NCI-H1048 (cell line): Measurements from ENCODE around the gene UGGT1.
"Not testable (repeated sequence)": the region's sequence is repeated elsewhere in the genome, so short reads cannot be mapped to it uniquely, and the experiment has no call there.

Source experiments
- DNase-seq: peaks from one replicate; lab custom pipeline; 2025; lab: John Stamatoyannopoulos, UW

The UGGT1 gene

DNA sequence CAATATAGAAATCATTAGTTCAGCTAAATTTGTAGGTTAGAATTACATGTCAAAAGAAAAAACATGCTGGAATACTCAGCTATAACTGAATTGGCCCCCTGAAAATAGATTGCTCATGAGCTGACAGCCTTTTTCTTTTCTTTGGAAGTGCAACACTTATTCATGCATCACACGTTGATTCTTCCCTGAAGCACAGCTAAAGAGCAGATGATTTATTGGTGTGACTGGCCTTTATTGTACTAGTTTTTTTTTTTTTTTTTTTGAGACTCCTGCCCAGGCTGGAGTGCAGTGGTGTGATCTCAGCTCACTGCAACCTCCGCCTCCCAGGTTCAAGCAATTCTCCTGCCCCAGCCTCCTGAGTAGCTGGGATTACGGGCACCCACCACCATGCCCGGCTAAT lies 83.1 kb downstream of the UGGT1 start:
- DNase-seq: not testable (repeated sequence)

DNA sequence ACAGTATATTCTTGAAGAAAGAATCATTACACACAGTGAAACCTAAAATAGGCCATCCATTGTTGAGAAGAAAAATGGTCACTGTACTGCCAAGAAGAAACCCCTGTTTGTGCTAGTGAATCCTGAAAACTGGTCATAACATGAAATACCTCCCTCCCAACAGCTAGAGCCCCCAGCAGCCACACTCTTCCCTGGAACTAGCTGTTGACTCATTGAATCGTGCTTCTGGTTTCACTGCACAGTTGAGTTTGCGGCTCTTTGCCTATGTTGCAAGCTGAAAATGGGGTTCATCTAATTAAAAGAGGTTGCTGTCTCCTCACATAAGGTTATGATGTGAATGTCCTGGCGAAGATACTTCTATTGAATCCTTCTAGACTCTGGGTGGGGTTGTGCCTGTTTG lies 86.3 kb downstream of the UGGT1 start:
- no peak for DNase-seq

DNA sequence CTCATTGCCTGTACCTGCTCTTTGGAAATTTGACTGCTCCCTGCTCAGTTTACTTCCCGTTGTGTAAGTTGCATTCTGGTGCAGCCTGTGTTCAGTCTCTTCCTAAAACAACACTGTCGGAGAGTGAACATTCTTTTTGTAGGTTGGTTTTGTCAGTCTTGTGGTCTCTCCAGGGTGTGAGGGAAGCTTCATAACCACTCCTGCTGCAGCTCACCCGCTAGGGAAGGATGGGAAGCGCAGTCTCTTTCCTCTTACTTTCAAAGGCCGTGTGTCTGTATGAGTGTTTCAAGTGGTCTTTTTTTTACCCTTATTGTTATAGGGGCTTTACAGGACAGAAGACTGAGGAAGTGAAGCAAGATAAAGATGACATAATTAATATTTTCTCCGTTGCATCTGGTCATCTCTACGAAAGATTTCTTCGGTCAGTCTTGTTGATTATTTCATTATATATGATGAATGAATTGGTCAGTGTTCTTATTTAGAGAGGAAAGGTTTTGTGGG lies 87.2 kb downstream of the UGGT1 start:
- DNase-seq: no peak

DNA sequence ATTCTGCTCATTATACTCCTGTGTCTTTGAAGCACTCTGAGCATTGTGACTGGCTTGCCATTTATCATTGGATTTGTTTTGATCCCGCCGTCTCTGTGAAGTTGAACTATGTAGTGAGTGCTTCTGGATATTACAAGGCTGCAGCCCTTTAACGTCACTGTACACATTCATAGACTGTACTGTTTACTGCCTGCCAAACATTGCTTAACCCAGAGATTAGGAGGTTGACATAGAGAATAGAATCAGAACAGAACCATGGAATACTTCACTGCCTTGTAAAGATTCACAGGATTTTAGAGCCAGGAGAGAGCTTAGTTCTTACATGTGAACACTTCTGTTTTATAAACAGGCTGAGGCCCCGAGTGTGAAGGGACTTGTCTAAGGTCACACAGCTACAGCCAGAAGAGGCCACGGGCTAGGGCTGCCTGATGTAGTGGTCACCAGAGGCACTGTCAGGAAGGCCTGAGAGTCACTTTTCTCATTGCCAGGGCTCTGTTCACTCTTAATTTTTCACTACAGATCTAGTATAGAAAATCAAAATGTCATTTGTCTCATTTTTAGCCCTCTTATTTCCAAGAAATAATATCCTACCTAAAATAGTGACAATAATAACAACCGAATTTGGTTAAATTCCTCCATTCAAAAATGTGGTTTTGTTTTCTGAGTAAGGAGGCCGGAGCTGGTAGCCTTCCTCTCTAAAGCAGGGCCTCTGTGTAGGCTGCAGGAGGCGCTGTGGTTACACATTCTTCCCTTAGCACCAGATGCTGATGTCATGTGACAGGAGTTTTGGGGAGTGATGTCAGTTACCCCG lies 87.9 kb downstream of the UGGT1 start:
- DNase-seq: no peak

DNA sequence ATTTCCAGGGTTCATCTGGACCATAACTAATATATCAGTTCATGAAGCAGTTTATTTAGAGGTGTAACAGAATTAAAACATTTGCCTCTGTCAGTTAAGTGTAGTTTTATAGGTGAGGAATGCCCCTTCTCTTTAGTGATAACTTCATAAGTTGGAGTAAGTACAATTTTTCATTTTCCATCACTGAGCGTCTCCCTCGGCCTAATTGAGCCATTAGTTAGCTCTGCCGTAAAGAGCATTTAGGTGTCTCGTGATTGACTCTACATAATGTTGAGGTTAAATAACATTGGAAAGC lies 88.4 kb downstream of the UGGT1 start:
- no peak for DNase-seq

DNA sequence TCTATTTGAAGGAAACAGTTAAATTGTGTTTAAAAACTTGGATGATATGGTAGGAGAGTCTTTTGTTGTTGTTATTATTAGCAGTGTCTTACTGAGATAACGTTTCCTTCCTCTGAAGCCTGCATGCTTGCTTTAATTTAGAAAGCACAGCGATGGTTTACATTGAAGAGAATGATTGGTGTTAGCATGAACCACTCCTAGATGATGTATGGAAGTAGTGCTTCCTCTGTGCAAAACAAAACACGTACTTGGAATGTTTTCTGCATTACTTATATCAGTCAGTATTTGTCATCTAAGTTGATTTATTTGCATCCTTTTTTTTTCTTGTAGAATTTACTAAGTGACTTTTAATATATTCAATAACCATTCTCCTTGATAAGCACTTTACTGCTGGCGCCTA lies 89.0 kb downstream of the UGGT1 start:
- no peak for DNase-seq

DNA sequence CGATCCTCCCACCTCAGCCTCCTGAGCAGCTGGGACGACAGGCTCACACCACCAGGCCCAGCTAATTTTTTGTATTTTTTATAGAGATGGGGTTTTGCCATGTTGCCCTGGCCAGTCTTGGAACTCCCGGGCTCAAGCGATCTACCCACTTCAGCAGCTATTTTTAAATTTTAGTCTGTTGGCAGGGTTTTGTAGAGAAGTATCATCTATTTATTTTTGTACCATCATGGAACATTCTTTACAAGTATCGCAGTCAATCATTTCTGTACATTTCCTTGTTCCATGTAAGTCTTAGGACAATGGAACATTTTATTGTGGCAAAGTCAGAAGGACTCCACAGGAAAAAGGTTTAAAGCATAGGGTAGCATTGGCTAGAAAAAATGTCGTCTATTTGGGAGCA lies 94.6 kb downstream of the UGGT1 start:
- no peak for DNase-seq

DNA sequence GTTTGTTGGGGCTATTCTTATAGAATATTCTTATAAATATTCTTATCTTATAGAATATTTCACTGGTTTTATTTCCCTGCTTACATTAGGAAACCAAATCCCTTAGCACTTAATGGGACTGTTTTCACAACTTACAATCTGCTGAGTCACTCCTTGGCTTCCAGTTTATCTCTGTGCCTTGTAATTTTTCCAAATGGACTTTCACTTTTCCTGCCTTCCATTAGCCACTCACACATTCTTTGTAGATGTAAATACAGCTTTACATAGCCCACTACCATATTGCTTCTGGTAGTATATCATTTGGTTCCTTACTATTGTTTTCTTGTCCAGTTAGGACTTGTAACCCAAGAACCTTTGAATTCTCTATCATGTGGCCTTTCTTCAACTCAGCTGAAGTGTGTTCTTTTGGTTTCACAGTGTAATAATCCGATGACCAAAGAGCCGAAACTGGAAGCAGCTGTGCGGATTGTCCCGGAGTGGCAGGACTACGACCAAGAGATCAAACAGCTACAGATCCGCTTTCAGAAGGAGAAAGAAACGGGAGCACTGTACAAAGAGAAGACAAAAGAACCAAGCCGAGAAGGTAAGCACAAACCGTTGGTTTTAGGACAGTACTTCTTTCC lies 96.1 kb downstream of the UGGT1 start:
- DNase-seq: no peak

DNA sequence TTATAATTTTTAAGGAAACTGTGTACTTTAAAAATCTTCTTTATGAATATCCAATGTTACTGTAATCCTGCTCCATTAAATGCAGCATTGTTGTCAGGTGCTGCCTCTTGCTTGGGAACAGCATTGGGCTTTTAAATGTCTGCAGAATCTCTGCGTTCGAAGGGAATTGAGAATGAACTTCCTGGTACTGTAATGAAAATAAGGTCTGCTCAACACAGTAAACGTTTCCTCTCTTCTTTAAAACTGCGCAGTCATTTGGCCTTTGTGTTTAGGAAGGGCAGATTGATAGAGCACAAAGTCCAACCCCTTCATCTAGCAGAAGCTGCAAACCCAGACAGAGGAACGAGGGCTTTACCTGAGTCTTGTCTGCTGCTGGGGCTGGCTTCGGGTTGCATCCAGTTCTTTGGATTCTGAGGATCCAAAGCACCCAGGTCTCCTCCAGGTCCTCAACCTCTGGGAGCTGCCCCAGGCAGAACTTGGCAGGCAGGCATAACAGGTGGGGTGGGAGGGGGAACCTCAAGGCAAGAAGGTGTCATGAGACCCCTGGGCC lies 104.5 kb downstream of the UGGT1 start:
- DNase-seq: no peak

DNA sequence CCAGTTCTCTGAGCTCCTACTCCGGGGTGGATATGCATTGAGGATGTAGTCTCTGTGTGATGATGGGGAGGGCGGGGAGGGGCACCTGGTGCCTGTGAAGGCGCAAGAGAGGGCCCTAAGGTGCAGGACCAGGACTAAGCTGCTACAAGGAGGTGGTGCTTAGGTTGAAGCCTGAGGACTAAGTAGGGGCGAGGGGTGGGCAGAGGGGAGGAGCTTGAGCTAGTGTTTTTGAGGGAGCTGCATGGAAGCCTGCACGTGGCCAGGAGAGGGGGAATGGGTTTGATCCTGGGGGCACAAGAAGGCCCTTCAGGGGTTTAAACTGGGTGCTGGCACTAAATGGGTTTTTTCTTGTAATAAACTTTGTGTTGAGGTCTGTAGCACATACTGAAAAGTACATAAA lies 105.0 kb downstream of the UGGT1 start:
- no peak for DNase-seq

DNA sequence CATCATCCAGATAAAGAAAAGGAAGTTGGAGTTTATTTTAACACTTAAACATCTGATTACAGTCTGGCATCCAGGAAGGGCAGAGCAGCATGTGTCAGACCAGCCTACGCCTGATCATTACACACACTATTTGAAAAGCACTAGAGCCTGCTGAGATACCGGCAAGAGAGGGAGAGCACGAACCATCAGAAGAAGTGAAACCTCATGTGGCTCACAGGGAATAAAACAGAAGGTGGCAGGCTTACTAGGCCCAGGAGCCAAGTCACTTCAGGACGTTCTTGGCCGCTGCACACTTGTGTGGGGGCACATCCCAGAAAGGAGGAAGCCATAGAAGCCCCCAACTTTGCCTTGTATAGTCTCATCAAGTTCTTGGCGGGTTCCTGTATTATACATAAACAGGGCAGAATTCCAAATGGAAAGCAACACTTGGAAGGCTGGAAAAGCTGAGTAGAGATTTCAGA lies 105.5 kb downstream of the UGGT1 start:
- DNase-seq: no peak

DNA sequence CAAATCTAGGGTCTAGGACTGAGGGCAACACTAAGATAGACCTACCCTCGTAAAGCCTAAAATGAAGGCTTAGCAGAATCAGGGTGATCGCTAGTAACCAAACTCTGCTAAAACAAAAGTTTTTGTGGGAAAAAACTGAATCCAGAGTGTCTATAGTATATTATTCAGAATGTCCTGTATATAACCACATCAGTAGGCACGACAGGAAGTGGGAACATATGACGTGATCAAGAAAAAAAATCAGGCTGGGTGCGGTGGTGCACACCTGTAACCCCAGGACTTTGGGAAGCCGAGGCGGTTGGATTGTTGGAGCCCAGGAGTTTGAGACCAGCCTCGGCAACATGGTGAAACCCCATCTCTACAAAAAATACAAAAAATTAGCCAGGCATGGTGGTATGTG lies 106.1 kb downstream of the UGGT1 start:
- DNase-seq: no peak

DNA sequence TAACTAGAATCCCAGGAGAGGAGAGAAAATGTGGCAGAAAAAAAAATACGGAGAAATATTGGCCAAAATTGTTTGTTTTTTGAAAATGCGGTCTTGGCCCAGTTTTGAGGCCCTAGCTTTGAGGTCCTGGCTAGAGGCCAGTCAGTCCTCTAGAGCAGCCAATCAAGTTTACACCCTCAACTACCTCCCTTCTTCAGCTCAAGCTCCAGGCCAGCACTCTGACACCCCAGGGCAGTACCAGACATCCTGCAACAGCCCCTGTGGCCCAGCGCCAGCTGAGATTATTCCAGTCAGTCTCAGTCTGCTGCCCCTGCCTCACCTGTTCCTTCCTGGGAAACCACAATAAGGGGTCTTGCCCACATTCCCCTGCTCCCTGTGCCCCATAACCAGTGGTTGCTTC lies 107.7 kb downstream of the UGGT1 start:
- DNase-seq: no peak

DNA sequence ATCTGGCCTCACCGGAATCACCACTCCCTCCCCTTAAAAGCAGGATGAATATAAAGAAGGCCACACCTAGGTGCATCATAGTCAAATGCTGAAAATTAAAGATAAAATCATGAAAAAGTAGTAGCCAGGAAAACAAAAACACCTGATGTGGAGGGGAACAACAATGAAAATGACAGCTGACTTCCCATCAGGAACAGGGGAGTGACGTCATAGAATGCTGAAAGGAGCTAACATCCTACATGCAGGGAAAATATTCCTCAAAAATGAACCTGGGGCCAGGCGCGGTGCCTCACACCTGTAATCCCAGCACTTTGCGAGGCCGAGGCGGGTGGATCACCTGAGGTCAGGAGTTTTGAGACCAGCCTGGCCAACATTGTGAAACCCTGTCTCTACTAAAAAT lies 108.1 kb downstream of the UGGT1 start:
- DNase-seq: no peak

DNA sequence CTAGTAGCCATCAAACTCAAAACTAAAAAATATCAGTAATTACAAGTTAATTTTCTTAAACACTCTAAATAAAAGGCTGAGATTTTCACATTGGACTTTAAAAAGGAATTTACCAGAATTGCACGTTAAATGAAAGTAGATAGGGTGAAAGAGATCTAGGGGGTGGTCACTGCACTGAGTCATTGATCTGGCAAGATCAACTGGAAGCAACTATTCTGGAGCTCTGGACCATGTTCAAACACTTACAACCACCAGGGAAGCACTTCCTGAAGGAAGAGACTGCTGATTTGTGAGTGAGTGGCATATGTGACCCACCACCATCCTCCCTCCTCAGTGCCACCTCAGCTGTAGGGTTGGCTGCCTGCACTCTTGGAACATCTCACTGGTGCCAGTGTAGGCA lies 111.8 kb downstream of the UGGT1 start:
- DNase-seq: no peak

DNA sequence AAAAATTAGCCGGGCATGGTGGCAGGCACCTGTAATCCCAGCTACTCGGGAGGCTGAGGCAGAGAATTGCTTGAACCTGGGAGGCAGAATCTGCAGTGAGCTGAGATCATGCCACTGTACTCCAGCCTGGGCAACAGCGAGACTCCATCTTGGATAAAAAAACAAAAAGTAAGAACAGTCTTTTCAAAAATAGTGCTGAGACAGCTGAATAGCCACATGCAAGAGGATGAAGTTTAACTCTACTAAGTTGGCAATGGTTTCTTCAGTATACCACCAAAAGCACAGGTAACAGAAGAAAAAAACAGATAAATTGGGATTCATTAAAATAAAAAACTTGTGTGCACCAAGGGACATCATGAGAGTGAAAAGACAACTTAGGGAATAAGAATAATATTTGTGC lies 115.2 kb downstream of the UGGT1 start:
- DNase-seq: no peak

DNA sequence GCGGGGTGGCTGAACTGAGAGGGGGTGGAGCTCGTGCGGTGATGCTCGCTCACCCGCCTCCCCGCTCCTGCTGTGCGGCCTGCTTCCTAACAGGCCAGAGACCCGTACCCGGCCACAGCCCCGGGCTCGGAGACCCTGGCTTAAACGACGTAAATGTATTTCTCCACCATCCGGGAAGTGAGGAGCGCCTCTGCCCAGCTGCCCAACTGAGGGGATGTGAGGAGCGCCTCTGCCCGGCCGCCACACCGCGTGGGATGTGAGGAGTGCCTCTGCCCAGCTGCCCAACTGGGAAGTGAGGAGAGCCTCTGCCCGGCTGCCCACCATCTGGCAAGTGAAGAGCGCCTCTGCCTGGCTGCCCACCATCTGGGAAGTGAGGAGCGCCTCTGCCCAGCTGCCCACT lies 117.0 kb downstream of the UGGT1 start:
- no peak for DNase-seq

DNA sequence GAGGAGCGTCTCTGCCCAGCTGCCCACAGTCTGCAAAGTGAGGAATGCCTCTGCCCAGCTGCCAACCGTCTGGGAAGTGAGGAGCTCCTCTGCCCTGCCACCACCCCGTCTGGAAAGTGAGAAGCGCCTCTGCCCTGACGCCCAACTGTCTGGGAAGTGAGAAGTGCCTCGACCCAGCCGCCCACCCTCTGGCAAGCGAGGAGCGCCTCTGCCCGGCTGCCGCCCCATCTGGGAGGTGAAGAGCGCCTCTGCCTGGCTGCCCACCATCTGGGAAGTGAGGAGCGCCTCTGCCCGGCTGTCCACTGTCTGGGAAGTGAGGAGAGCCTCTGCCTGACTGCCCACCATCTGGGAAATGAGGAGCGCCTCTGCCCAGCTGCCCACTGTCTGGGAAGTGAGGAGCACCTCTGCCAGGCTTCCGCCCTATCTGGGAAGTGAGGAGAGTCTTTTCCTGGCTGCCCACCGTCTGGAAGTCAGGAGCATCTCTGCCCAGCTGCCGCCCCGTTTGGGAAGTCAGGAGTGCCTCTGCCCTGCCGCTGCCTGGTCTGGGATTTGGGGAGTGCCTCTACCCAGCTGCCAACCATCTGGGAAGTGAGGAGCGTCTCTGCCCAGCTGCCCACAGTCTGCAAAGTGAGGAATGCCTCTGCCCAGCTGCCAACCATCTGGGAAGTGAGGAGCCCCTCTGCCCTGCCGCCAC lies 117.8 kb downstream of the UGGT1 start:
- DNase-seq: not testable (repeated sequence)

DNA sequence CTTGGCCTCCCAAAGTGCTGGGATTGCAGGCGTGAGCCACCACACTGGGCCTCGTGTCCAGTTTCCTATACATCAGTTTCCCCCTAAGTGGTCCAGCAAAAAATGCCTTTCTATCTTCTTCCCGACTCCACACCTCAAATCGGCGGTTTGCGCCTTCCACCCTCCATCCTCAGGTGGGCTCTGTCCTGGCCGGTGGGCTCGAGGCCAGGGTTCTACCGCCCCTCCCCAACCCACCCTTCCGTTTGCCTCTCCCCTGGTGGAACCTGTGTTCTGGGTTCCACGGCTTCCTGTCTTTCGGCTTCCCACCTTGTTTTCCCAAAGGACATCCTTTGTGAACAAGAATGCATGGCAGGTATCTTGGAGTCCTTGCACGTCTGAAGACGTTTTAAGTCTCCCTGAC lies 123.3 kb downstream of the UGGT1 start:
- DNase-seq: no peak

DNA sequence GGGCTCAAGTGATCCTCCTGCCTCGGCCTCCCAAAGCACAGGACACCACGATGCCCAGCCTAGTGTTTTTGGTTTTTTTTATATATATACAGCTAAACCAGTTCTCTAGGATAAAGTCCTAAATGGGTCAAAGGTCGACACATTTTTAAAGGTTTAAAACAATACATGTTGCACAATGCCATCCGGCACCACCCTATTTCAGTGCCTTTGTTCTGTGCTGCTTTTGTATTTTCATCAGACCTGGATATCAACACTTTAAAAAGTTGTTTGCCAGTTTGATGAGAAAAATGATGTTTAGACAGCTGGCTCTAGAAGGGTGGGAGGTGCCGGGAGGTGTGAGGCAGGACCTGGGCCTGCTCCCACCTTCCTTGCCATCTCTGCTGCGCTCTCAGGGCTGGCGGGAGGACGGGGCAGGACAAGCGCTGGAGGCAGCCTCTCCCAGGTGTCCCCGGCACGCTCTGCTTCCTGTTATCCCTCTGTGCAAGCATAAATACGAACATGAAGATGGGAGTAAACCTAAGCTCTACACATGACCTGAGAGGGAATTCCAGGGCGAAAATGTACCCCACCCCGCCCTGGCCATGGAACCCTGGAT lies 124.0 kb downstream of the UGGT1 start:
- no peak for DNase-seq

DNA sequence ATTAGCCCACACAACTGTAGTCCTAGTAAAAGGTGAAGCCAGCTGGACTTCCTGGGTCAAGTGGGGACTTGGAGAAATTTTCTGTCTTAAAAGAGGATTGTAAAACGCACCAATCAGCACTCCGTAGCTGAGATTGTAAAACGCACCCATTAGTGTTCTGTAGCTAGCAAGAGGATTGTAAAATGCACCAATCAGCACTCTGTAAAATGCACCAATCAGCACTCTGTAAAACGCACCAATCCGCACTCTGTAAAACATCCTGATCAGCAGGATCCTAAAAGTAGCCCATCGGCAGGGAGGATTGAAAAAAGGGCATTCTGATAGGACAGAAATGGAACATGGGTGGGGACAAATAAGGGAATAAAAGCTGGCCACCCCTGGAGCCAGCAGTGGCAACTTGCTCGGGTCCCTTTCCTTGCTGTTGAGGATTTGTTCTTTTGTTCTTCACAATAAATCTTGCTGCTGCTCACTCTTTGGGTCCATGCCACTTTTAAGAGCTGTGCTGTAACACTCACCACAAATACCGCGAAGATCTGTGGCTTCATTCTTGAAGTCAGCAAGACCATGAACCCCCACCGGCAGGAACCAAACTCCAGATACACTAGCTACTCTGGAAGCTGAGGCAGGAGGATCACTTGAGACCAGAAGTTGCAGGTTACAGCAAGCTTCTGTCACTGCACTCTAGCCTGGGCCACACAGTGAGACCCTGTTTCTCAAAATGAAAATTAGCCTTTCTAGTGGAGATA lies 125.1 kb downstream of the UGGT1 start:
- no peak for DNase-seq

DNA sequence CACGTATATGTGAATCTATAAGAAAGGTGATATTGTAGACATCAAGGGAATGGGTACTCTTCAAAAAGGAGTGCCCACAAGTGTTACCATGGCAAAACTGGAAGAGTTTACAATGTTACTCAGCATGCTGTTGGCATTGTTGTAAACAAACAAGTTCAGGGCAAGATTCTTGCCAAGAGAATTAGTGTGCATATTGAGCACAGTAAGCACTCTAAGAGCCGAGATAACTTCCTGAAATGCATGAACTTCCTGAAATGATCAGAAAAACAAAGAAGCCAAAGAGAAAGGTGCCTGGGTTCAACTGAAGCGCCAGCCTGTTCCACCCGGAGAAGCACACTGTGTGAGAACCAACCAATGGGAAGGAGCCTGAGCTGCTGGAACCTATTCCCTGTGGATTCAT lies 126.7 kb downstream of the UGGT1 start:
- no peak for DNase-seq
